NCI-H748 (cell line): ENCODE data around the gene PASK.

ENCODE experiments used
- DNase-seq: peaks from one replicate; lab custom pipeline; 2025; ENCODE audit not compliant: unreplicated experiment; lab: John Stamatoyannopoulos, UW

Gene PASK

DNA sequence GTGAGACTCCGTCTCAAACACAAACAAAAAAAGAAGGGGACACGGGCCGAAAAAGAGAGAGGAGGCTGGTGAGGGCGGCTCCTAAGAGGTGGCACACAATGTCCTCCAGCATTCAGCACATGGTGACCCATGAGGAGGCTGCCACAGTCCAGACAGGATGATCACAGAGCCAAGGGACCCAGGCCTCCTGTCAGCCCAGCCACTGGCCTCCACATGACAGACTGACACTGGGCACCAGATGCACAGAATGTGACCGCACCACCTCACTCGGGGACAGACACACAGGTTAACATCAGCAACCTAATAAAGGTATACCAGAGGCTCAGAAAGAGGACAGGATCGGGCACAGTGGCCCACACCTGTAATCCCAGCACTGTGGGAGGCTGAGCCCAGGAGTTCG lies 21.0 kb downstream of the PASK start:
- DNase-seq, result no peak

DNA sequence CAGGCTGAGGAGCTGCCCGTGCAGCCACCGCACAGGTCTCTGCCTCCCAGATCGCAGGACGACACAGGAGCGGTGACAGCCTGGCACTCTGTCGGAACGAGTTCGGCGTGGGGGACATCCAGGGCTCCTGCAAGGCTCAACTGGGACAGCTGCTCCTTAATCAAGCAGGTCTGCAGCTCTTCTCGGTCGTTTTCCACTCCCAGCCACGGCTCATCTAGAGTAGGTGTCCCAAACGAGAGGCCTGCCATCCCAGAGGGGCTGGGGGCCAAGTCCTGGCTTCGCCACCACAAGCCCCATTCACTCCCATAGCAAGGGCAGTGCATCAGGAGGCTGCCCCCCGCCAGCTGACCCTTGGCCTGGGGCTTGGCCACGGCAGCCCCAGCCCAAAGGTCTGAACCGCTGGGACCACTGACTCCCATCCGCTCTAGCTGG lies 22.5 kb downstream of the PASK start:
- DNase-seq, result no peak

DNA sequence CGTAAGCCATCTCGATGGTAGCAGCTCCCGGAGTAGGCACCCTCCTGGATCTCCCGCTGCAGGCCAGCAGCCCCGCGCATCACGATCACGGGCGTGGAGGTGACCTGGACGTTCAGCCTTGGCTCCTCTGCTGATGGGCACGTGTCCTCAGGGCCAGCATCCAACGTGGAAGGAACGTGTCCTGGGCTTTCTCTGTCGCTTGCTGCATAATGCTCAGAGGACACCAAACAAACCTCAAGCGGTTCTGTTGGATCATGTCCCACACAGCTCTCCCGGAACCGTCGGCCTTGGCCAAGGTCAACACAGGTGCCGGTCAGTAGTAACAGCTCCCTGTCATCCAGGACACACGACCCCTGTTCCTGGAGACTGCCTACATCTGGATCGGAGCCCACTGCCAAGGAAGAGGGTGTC lies 23.1 kb downstream of the PASK start:
- no peak for DNase-seq

DNA sequence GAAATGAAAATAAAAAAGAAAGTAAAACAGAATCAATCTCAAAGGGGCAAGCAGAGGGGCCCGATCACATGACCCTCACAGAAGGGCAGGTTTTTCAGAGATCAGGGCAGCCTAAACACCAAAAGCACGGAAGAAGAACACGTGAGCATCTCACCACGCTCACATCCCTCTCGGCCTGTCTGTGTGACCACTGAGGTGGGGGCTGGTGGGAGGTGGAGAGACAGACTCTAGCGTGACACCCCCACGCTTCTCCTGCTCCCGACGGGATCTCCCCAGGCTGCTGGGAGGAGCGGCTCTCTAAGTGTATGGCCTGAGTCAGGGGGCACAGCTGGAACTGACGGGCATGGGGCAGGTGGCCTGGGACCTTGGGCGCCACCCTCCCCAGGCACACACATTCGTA lies 23.6 kb downstream of the PASK start:
- no peak for DNase-seq

DNA sequence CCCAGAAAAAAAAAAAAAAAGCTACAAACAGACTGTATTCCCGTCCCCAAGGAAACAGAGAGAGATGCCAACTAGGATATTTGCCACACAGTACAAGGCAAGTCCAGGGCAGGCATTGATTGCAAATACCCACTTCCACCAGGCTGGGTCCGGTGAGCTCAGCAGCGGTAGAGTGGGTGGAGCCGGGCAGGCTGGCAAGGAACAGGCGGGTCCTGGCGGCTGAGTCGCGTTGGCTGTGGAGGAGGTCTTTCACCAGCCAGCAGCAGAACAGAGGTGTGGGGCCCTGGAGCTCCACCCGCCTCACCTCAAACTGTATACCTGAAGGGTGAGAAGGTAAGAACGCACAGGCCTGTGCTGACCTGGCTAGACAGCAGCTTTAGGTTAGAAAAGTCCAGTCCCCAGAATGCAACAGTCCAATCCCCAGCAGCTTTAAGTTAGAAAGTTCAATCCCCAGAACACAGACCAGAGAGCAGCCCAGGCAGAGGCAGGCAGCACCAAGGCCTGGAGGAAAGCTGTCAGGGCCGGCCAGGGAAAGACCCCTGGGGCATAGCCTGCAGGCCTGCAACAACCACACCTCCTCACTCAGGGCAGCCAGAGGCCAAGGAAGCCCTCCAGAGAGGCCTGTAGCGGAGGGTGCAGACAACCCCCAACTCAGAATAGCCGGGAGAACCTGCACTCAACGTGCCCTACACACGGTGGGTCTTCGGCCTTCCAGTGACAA lies 25.3 kb downstream of the PASK start:
- no peak for DNase-seq

DNA sequence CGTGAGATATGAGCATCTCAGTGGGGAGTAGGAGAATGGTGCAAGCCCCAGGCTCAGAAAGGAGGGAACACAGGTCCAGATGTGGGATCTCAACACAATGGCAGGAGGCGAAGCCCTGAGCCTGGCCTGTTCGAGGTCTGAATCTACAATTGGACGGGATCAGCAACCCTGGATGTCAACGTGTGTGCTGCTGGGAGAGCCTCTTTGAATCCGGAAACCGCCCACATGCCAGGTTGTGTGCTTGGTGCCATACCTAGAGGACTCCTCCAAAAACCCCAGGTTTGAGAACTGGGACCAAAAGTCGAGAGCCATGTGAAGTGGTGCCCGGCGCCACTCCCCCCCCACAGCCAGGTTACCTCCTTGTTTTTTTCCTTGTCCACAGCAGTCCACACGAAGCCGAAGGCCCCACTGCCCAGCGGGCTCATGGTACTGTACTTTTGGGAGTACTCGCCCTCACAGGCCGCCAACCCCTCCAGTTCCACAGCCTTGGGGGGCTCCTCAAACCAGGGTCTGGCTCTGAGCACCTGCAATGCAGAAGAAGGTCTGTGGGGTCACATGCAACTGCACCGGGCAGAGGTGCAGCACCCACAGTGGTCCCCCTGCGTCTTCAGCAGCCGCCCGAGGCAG lies 26.8 kb downstream of the PASK start:
- no peak for DNase-seq

DNA sequence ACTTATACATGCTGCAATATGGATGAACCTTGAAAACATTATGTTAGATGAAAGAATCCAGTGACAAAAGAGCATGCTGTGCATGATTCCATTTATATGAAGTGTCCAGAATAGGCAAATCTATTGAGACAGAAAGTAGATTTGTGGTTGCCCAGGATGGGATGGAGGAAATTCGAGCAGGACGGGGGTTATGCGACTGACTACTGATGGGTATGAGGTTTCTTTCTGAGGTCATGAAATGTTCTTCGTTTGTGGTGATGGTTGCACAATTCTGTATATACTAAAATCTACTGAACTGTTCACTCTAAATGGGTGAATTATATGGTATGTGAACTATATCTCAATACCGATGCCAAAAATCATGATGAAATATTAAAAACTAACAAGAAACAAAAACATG lies 28.3 kb downstream of the PASK start:
- no peak for DNase-seq

DNA sequence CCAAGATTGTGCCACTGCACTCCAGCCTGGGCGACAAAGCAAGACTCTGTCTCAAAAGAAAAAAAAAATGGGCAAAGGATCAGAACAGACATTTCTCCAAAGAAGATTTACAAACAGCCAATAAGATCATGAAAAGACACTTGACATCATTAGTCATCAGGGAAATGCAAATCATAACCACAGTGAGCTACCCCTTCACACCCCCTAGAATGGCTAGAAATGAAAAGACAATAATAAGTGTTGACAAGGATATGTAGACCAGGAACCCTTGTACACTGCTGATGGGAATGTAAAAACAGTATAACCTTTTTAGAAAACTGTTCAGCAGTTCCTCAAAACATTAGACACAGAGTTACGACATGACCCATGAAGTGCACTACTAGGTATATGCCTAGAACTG lies 28.8 kb downstream of the PASK start:
- DNase-seq, result no peak

DNA sequence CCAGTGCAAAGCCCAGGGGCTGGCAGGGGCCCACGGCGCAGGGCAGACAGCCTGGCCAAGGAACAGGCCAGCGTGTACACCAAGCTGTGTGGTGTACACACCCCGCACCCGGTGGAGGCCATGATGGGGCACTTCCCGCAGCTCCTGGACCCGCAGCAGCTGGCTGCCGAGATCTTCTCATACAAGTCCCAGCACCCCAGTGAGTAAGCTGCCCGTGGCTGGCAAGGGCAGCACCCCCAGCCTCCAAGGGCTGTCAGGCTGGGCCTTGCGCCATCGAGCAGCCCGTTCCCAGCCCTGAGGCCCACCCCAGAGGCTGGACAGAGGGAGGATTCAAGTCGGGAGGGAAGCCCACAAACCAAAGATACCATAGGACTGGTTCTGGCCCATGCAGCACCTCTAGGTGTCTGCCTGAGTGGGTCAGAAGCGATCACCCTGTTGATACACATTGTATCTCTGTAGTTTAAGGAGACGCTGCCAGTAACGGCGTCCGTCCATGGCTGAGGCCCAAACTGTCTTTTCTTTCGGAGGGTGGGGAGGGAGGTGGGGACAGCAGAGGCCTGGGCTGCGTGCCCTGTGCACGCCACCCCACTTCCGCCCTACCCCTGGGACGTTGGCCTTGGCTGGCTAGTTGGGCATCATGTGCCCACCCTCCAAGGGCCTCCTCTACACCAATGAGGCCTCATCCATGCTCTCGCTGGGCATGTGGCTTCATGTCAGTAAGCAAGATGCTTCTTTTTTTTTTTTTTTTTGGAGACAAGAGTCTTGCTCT lies 30.4 kb downstream of the PASK start:
- DNase-seq, result no peak

DNA sequence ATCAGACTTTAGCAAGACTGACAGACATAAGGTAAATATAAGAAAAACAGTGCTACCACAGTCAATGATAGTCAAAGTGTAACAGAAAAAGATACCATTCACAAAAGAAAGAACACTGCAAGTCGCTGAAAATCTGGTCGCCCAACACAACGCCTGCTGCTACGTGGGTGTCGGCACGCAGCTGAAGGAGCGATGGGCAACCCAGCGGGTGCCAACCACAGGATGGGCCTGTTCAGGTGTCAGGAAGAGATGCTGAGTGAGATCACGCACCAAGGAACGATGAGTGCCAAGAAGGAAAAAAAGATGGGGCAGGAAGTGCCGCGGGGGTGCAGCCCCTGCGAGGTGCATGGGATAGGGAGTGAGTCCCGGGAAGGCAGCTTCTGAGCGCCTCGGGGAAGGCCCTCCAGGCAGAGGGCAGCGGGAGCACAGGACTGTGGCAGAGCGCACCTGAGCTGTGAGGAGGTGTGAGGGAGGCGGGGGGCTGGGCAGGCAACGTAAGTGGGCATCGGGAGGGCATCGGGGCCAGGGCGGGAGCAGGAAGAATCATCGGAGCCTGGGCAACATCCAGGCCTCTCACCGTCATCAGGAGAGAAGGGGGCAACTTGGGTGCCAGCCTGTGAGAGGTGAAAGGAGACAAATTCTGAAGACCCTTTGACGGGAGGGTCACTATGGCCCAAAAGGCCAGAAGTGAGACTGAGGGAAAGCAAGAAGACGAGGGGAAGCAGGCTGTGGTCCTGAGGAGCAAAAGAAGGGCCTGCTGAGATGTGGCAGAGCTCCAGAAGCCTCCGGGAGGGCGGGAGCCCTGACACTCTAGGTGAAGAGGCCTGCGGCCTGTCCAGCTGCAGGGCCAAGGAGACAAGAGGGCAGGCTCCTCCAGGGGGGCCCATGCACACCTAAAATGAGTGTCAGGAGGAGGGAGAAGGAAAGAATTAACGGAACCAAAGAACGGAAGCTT lies 32.4 kb downstream of the PASK start:
- no peak for DNase-seq

DNA sequence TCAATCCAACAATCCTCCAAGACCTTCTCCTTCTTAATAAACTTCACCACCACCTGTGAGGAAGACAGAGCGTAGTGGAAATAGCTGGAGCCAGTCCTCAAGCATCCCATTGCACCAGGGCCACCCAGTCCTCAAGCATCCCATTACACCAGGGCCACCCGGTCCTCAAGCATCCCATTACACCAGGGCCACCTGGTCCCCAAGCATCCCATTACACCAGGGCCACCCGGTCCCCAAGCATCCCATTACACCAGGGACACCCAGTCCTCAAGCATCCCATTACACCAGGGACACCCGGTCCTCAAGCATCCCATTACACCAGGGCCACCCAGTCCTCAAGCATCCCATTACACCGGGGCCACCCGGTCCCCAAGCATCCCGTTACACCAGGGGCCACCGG lies 33.9 kb downstream of the PASK start:
- no peak for DNase-seq

DNA sequence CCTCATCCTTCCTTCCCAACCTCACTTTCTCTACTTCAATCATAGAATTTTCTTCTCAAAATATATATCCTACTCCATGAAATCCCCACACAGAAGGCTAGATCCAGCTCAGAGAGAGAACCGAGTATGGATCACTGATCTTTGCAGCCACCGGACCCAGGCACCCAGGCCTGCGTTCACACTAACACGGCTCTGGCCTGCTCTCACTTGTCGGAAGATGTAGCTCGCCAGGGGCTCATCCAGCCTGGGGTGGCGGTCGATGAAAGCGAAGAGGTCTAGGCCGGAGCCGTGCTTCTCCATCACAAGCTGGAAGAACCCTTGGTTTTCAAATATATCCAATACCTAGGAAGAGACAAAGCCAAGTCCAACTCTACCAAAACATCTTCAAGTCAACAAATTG lies 34.4 kb downstream of the PASK start:
- no peak for DNase-seq

DNA sequence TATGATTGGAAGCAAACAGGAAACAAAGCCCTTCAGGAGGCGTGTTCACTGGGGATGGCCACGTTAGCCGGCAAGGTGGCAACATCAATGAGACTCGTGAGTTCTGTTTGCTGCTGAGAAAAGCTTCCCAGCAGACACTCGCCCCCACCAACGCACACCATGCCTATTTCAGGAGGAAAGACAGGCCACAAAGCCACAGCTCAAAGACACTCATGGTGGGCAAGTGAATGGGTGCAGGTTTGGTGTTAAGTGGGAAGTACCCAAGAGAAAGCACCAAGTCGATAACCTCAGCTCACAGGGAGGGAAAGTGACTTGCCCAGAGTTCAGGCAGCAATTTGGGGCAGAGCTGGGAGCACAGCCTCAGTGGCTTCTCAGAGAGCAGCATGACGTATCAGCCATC lies 36.7 kb downstream of the PASK start:
- DNase-seq, result no peak

DNA sequence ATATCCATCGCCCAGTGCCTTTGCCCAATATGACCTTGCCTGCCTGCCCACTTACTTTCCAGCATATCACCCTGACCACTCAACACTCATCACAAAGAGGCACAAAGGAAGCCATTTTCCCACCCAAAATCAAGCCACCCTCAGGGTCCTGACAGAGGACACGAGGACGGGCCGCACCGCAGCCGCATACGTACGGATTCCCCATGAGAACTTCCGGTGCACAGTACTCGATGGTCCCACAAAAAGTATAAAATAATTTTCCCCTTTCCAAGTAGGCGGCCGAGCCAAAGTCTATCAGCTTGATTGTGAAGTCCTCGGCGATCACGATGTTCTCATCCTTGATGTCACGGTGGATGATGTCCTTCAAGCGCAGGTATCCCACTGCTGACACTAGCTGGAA lies 37.2 kb downstream of the PASK start:
- DNase-seq, result no peak

DNA sequence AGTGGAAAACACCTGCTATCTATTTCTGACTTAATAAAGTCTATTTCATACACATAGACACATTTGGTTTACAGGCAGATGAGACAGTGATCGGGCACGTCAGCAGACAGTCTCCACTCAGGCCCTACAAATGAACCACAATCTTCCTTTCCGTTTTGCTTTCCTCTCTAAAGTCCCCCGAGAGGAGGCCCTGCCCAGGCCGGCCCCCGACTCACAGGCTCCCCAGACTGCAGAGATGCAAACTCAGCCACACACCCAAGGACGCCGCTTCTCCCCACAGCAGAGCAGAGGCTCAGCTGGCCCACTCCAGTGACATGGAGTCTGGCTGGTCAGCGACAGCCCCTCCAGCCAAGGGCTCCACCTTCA lies 37.8 kb downstream of the PASK start:
- DNase-seq, result no peak

DNA sequence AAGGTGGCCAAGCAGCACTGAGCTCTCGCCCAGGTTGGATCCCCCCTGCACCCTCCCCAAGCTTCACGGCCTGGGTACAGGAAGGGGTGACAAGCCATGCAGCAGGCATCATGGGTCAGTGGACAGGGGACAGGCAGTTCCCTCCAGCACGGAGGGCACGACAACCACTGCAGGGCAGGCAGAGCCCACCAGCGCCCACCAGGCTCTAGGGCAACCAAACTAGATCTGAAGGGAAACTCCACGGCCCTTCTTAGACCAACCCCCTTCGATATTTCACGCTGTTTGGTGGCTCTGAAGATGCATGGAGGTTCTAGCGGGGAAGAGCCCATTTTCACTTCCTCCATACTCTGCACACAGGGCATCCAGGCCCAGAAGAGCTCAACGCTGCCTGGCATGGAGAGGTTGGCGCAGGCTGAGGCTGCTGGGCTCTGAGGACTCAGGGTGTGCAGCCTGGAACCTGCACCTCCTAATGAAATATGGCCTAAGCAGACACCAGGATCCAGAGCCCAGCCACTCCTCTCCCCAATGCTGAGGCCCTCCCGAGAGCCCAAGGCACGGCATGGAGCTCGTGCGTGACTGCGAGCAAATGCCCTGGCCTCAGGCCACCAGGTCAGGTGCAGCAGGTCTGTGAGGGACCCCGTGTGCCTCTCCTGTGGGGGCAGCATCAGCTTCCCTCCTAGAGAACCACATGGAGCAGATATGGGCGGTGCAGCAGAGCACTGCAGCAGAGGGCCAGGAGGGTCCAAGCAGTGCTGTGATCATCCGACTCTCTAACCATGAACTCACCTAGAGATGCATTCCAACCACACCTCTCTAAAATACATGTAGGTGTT lies 38.4 kb downstream of the PASK start:
- no peak for DNase-seq

DNA sequence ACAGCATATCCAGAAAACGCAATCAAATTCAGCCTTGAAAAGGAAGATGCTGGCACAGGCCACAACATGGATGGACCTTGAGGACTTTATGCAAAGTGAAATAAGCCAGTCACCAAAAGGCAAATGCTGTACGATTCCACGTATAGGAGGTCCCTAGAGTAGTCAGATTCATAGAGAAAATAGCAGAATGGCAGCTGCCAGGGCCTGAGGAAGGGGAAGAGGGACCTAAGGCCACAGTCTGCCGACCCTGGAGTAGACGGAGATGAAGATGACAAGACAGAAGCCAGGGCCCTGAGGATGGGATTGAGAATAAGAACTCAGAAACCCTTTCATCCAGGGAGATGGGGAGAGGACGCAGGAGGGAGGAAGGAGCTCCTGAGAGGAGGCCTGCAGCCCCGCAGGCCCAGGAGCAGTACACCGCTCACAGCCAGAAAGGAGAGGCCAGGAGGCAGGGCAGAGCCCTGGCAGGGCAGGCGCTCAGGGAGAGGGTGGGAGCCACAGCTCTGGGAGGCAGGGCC lies 39.1 kb downstream of the PASK start:
- no peak for DNase-seq

DNA sequence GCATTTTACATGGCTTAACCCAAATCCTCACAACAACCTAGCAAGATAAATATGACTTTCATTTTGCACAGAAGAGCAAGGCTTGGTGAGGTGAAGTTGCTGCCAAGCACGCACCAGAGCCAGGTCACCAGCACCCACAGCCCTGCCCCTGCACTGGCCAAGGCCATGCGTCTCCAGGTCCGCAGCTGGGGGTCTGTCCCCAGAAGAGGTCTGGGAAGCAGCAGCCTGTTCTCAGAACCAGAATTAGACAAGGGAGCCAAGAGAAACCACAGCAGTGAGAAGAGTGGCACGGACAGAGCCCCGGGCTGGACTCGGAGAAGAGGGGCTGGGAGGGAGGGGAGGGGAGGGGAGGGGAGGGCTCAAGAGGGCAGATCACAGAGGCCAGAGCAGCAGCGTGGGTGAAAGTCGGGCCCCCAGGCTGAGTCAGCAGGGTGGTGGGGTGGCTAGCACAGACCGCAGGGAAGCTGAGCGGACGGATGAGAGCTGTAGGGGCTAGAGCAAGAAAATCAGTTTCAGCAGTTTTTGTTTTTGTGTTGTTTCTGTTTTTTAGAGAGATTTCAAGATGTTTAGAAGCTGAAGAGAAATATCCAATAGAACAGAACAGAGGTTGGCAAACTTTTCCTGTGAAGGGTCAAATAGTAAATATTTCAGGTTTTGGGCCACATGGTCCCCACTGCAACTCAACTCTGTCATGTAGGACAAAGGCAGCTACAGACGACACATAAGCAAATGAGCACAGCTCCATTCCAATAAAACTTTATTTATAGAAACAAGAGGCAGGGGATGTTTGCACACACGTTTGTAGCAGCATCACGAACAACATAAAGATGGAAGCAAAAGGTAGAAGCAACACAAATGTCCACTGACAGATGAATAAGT lies 39.8 kb downstream of the PASK start:
- DNase-seq, result no peak
